Endothelial cell of umbilical vein (primary cell): ENCODE data around the gene MOK. TPM values are rescaled to one million over a fixed set of nuclear protein-coding genes. Genes with fewer than 3 reads are reported as not detected.

Experiments
- BruUV-seq: library from RNA; stranded (reverse); fragments of 400-500 nt; replicated peaks from 2 replicates; lab custom pipeline; 2021; lab: Mats Ljungman, UMichigan
- CTCF ChIA-PET: fragments of 300-600, 350-600 bp; sonication (Branson Sonifier 250); formaldehyde crosslinking; loops from one replicate; lab custom pipeline; 2021; ENCODE audit warnings: antibody characterized with exemption, inconsistent platforms; lab: Charles Lee
- POLR2A ChIA-PET: fragments of 300-600, 350-600 bp; sonication (Branson Sonifier 250); formaldehyde crosslinking; loops from one replicate; lab custom pipeline; 2021; ENCODE audit warnings: antibody characterized with exemption, inconsistent platforms; lab: Charles Lee
- DNase-seq: peaks from one replicate; pipeline ENCODE4 v3.0.0-alpha.2; 2011; ENCODE audit warnings: low read depth, low spot score
- FAIRE-seq: peaks from 2 replicates; lab custom pipeline; 2011; peaks lifted over from hg19 to GRCh38; lab: Jason Lieb, UNC
- H2AFZ ChIP-seq: 2 replicates; pipeline ENCODE4 v1.6.0; 2012; ENCODE audit warnings: low read depth, low read length, control low read depth, inconsistent platforms
- H3K27ac ChIP-seq: 2 replicates; pipeline ENCODE4 v1.5.1; 2011; ENCODE audit warnings: low read depth, mild to moderate bottlenecking, control low read depth, low read length, moderate library complexity; ENCODE audit not compliant: insufficient read depth
- H3K27me3 ChIP-seq, 2 experiments: 2 replicates each; pipeline versions ENCODE4 v1.6.0 to v1.6.1; 2011; ENCODE audit warnings: low read length in 2 of 2, mixed read lengths in 1 of 2; ENCODE audit not compliant: control insufficient read depth in 2 of 2, insufficient read depth in 2 of 2
- H3K36me3 ChIP-seq, 2 experiments: 2 replicates in 1 of 2; 3 replicates in 1 of 2; pipeline ENCODE4 v1.5.1; 2011; ENCODE audit warnings: low read length in 2 of 2, mild to moderate bottlenecking in 1 of 2, moderate library complexity in 1 of 2; ENCODE audit not compliant: control insufficient read depth in 2 of 2, insufficient read depth in 2 of 2; ENCODE audit errors: extremely low read depth in 1 of 2
- H3K4me1 ChIP-seq: 3 replicates; pipeline ENCODE4 v1.5.1; 2011; ENCODE audit warnings: mild to moderate bottlenecking, low read length; ENCODE audit not compliant: control insufficient read depth, insufficient read depth; ENCODE audit errors: extremely low read depth
- H3K4me2 ChIP-seq: 2 replicates; pipeline ENCODE4 v1.6.1; 2011; ENCODE audit warnings: low read length, control low read depth, mixed read lengths; ENCODE audit not compliant: insufficient read depth
- H3K4me3 ChIP-seq, 3 experiments: fragments of 200-600 bp in 1 of 3; sonication (generic), shearing (Covaris generic) in 1 of 3; replicated peaks in 1 of 3; 2 replicates each; pipeline ENCODE4 v1.5.1; 2011 to 2016; ENCODE audit warnings: control low read depth in 3 of 3, low read length in 3 of 3, mild to moderate bottlenecking in 2 of 3, inconsistent platforms in 1 of 3, low read depth in 1 of 3, moderate library complexity in 1 of 3; ENCODE audit not compliant: insufficient read depth in 1 of 3
- H3K79me2 ChIP-seq: 2 replicates; pipeline ENCODE4 v1.6.0; 2012; ENCODE audit warnings: low read length, inconsistent platforms; ENCODE audit not compliant: control insufficient read depth, insufficient read depth
- H3K9ac ChIP-seq: replicated peaks from 2 replicates; pipeline ENCODE3; 2011; ENCODE audit warnings: low read length, control low read depth; ENCODE audit not compliant: insufficient read depth; ENCODE audit errors: extremely low read depth
- H3K9me1 ChIP-seq: replicated peaks from 3 replicates; pipeline ENCODE4 v1.6.0; 2011; ENCODE audit warnings: mild to moderate bottlenecking, low read length; ENCODE audit not compliant: control insufficient read depth, insufficient read depth; ENCODE audit errors: extremely low read depth
- H3K9me3 ChIP-seq: replicated peaks from 2 replicates; pipeline ENCODE4 v1.5.1; 2012; ENCODE audit warnings: low read length, inconsistent platforms; ENCODE audit not compliant: control insufficient read depth, insufficient read depth
- H4K20me1 ChIP-seq: replicated peaks from 2 replicates; pipeline ENCODE3; 2011; ENCODE audit warnings: mild to moderate bottlenecking, low read length; ENCODE audit not compliant: control insufficient read depth, insufficient read depth; ENCODE audit errors: extremely low read depth
- CTCF ChIP-seq, 2 donors: IDR thresholded peaks; 1 replicate in 1 of 2; 2 replicates in 1 of 2; pipeline ENCODE4 v1.5.1; 2011; ENCODE audit warnings: low read length in 2 of 2, mild to moderate bottlenecking in 2 of 2, moderate library complexity in 2 of 2, control low read depth in 1 of 2, inconsistent platforms in 1 of 2, low read depth in 1 of 2; ENCODE audit not compliant: insufficient read depth in 1 of 2; ENCODE audit errors: extremely low read depth in 1 of 2
- EZH2 ChIP-seq: IDR thresholded peaks from 2 replicates; pipeline ENCODE4 v1.6.1; 2012; ENCODE audit warnings: borderline replicate concordance, low read depth, mild to moderate bottlenecking, moderate library complexity, low read length, inconsistent platforms; ENCODE audit not compliant: severe bottlenecking
- FOS ChIP-seq: IDR thresholded peaks from 2 replicates; pipeline ENCODE4 v1.6.1; 2011; ENCODE audit warnings: mild to moderate bottlenecking, low read length, moderate library complexity, borderline replicate concordance; ENCODE audit not compliant: insufficient read depth
- GATA2 ChIP-seq: IDR thresholded peaks from 2 replicates; pipeline ENCODE4 v1.7.0; 2011; ENCODE audit warnings: low read depth, mild to moderate bottlenecking, moderate library complexity, mixed read lengths, low read length; ENCODE audit not compliant: insufficient read length, insufficient read depth
- JUN ChIP-seq: IDR thresholded peaks from 2 replicates; pipeline ENCODE4 v1.6.1; 2011; ENCODE audit warnings: borderline replicate concordance, low read depth; ENCODE audit not compliant: insufficient read length, insufficient read depth
- MAX ChIP-seq: IDR thresholded peaks from 2 replicates; pipeline ENCODE4 v1.6.1; 2011; ENCODE audit not compliant: insufficient read depth, insufficient read length
- MYC ChIP-seq: IDR thresholded peaks from one replicate; pipeline ENCODE4 v1.6.1; 2011; ENCODE audit warnings: mild to moderate bottlenecking, low read depth, low read length
- POLR2A ChIP-seq: IDR thresholded peaks from 2 replicates; pipeline ENCODE4 v1.6.1; 2012; ENCODE audit warnings: low read depth, mild to moderate bottlenecking, control low read depth, low read length
- POLR2AphosphoS5 ChIP-seq: IDR thresholded peaks from 2 replicates; pipeline ENCODE4 v1.6.1; 2012; ENCODE audit warnings: low read depth, mild to moderate bottlenecking, control low read depth, low read length, moderate library complexity; ENCODE audit not compliant: insufficient read depth
- dilution Hi-C: fragments of 300-500 bp; cut with MboI; formaldehyde crosslinking; loops from one replicate; pipeline ENCODE4 v1.15.0; 2019; ENCODE audit warnings: low sequenced_read_pairs; ENCODE audit not compliant: extremely low pct_ligation_motif_present
- intact Hi-C: fragments of 100-400 bp; cut with micrococcal nuclease; formaldehyde crosslinking; loops from one replicate; pipeline ENCODE4 v1.10.0; 2022
- polyA plus RNA-seq, 4 experiments: library from polyadenylated mRNA; depleted of rRNA in 3 of 4; stranded (reverse) in 3 of 4; unstranded in 1 of 4; fragments of >200 nt; gene quantifications; 2 replicates each; pipeline versions ENCODE4 v1.2.1 to v1.2.3, GENCODE V29; 2011 to 2012; ENCODE audit warnings: missing spikeins in 1 of 4
- total RNA-seq: library from RNA; stranded (reverse); gene quantifications from 2 replicates; pipeline ENCODE4 v1.2.3, GENCODE V29; 2021

The MOK gene
- total and polyA plus RNA-seq, 2 donors (not counting 3 experiments of a cell fraction or from before 2014, with no cell fraction given) = 6.1 to 8.6 TPM

- TF ChIP-seq EZH2 (no peak), FOS (no peak)
- no peak overlapping the region for H3K4me3 ChIP-seq
- no peak overlapping the region for H3K4me2 ChIP-seq
- CTCF ChIA-PET = no interaction called here
- BruUV-seq = no TSS peak
- intact Hi-C loops (no loop called here), dilution Hi-C loops (no loop called here)
- DNase-seq = no peak
- peaks cover 3% of the 10 kb centered on the region for H3K79me2 ChIP-seq
- no peaks in the 10 kb centered on the region for H3K9me1 ChIP-seq
- POLR2A ChIA-PET = interaction anchor here (0.7 kb wide), 1 partner anchor 246 kb away, joined by 3 read pairs; no protein-coding TSS in a partner anchor
- H3K9ac ChIP-seq = no peak overlapping the region
- no peaks in the 10 kb centered on the region for H3K9me3 ChIP-seq
- H3K27me3 ChIP-seq = no peaks in the 10 kb centered on the region
- peaks cover 2 to 8% of the 10 kb centered on the region in 2 experiments for H3K36me3 ChIP-seq
- no peaks in the 10 kb centered on the region for H3K4me1 ChIP-seq
- no peak for FAIRE-seq
- no peak overlapping the region for H2AFZ ChIP-seq
- no peaks in the 10 kb centered on the region for H4K20me1 ChIP-seq
- H3K27ac ChIP-seq = no peak overlapping the region
Observed at GRCh38 chr14:102203382-102203781, 101.6 kb downstream of the MOK start.

GRCh38 chr14:102202944-102203343, 102.0 kb downstream of the MOK start:
- no peak for DNase-seq
- H3K4me2 ChIP-seq = no peak overlapping the region
- H3K9me1 ChIP-seq = no peaks in the 10 kb centered on the region
- peaks cover 4 to 10% of the 10 kb centered on the region in 2 experiments for H3K36me3 ChIP-seq
- no peaks in the 10 kb centered on the region for H3K27me3 ChIP-seq
- no TSS peak for BruUV-seq
- H3K9ac ChIP-seq = no peak overlapping the region
- dilution Hi-C loops = no loop called here
- ChIA-PET POLR2A (interaction anchor here (0.7 kb wide), 1 partner anchor 246 kb away, joined by 3 read pairs; no protein-coding TSS in a partner anchor), CTCF (no interaction called here)
- intact Hi-C loops = no loop called here
- no peaks in the 10 kb centered on the region for H4K20me1 ChIP-seq
- no peak overlapping the region for H3K4me3 ChIP-seq
- peaks cover 3% of the 10 kb centered on the region for H3K79me2 ChIP-seq
- TF ChIP-seq POLR2AphosphoS5 (no peak), EZH2 (no peak), MYC (no peak), FOS (no peak), POLR2A (no peak), MAX (no peak), GATA2 (no peak), CTCF (IDR thresholded peaks at IDR 0.05; ENCODE audit: extremely low read depth in 1 of 2, insufficient read depth in 1 of 2, low read depth in 1 of 2, low read length in 2 of 2) (no peak), JUN (no peak)
- H2AFZ ChIP-seq = no peak overlapping the region
- H3K27ac ChIP-seq = no peak overlapping the region
- no peak for FAIRE-seq
- H3K4me1 ChIP-seq = no peaks in the 10 kb centered on the region
- no peaks in the 10 kb centered on the region for H3K9me3 ChIP-seq
